ENCODE results near the gene ZNF416. TPM values are rescaled to one million over a fixed set of nuclear protein-coding genes. Genes with fewer than 3 reads are reported as not detected.
A peak's percentile ranks its signal among the peaks of the same experiment; 100 is the strongest.

Gene ZNF416
- 6.1 and 6.6 TPM in 2 replicates for total RNA-seq (2022)
- percentile 70 among the genes with signal in this experiment for Bru-seq, nascent RNA
- percentile 53 among the genes with signal in this experiment for BruChase-seq, experiment 1, labeled RNA remaining after a 6-hour chase
- percentile 58 among the genes with signal in this experiment for BruChase-seq, experiment 2, labeled RNA remaining after a 2-hour chase
- long read RNA-seq, transcript ZNF416-201 (4 exons, 2,561 nt): major isoform, 5 of 5 reads
- long read RNA-seq, partial matches to known transcripts: 0 of 5 reads
- long read RNA-seq, other reads (novel, unspliced or antisense): 0 of 5 reads

DNA sequence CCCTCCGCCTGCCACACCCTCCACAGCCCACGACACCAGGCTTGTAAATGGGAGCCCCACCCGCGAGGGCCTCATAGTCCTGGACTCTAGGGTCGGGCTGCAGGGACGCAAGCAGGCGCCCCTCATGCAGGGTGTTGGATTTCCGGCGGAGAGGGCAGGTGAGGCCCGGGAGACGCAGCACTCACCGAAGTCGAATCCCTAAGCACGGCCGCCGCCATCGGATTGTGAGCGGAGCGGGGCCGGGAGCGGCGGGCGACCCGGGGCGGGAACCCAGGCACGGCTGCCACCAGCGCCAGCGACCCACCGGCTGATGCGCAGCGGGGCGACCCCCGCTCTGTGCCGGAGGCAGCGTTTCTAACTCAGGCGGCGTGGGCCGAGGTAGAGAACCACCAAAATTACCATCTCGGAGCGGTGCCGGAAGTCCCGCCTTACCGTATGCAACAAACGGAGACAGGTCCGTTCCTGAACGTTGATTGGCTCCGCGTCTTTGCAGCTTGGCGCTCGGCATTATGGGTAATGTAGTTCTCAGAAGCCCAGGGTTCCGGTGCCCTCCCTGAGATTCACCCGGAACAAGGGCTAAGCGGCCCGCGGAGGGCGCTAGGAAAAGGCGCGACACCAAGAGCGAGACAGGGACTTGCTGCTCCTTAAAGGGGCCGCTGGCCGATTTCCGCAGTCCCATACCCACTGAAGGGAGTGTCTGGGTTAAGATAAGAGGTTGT, at the start of gene ZNF416:
Gene ZNF416 (minus strand): TSS at position 425 of the 719 bp plus-strand sequence. CDS start 207 bp downstream, at position 218.
- H3K9me3 Mint-ChIP-seq (ENCODE audit: low read depth, unreplicated experiment): peaks cover 34% of the 10 kb centered on the region

DNA sequence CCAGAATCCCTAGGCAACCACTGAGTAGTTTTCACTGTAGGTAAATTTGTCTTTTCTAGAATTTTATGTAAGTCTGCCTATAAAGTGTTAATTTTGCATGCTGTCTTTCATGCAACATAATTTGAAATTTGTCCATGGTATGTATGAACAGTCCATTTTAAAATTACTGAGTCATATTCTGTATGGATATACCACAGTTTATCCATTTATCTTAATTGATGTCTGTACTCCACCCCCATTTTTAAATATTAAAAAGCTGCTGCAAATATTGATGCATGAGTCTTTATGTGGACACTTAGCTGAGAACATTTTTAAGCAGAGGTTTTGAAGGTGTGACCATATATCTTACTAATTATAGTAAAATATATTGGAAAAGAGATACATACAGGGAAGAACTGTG, 44.4 kb upstream of the ZNF416 start:
- Mint-ChIP-seq H3K36me3 (ENCODE audit: insufficient read depth, unreplicated experiment) (peaks cover 25% of the 10 kb centered on the region), H3K27me3 (ENCODE audit: unreplicated experiment) (no peaks in the 10 kb centered on the region), H3K27ac (ENCODE audit: unreplicated experiment) (no peak overlapping the region), H3K4me3 (ENCODE audit: low read depth, unreplicated experiment) (no peak overlapping the region), H3K4me1 (ENCODE audit: low read depth, unreplicated experiment) (no peaks in the 10 kb centered on the region), H3K9me3 (ENCODE audit: low read depth, unreplicated experiment) (peaks cover 17% of the 10 kb centered on the region)
- TF ChIP-seq, protein P1, sequence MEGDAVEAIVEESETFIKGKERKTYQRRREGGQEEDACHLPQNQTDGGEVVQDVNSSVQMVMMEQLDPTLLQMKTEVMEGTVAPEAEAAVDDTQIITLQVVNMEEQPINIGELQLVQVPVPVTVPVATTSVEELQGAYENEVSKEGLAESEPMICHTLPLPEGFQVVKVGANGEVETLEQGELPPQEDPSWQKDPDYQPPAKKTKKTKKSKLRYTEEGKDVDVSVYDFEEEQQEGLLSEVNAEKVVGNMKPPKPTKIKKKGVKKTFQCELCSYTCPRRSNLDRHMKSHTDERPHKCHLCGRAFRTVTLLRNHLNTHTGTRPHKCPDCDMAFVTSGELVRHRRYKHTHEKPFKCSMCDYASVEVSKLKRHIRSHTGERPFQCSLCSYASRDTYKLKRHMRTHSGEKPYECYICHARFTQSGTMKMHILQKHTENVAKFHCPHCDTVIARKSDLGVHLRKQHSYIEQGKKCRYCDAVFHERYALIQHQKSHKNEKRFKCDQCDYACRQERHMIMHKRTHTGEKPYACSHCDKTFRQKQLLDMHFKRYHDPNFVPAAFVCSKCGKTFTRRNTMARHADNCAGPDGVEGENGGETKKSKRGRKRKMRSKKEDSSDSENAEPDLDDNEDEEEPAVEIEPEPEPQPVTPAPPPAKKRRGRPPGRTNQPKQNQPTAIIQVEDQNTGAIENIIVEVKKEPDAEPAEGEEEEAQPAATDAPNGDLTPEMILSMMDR (IDR thresholded peaks at IDR 0.05; ENCODE audit: unreplicated experiment): no peak
- CTCF ChIA-PET: no interaction called here
- no peak for DNase-seq
- intact Hi-C loops (cut with micrococcal nuclease; ENCODE audit: unreplicated experiment): no loop called here
- BruUV-seq (replicated peaks): no TSS peak

More for the DNA sequence above, at the start of gene ZNF416:
- Mint-ChIP-seq H3K27ac (ENCODE audit: unreplicated experiment) (peak within 1 kb of the TSS; percentile 55), H3K4me3 (ENCODE audit: low read depth, unreplicated experiment) (peak within 1 kb of the TSS; percentile 74), H3K36me3 (ENCODE audit: insufficient read depth, unreplicated experiment) (peaks cover 49% of the 10 kb centered on the region), H3K27me3 (ENCODE audit: unreplicated experiment) (no peaks in the 10 kb centered on the region), H3K4me1 (ENCODE audit: low read depth, unreplicated experiment) (peaks cover 12% of the 10 kb centered on the region)
- BruUV-seq (replicated peaks): TSS peak; percentile 76
- peak; percentile 96 for DNase-seq
- CTCF ChIA-PET: no interaction called here
- TF ChIP-seq, protein P1 (IDR thresholded peaks at IDR 0.05; ENCODE audit: unreplicated experiment): no peak
- intact Hi-C loops (cut with micrococcal nuclease; ENCODE audit: unreplicated experiment): no loop called here

DNA sequence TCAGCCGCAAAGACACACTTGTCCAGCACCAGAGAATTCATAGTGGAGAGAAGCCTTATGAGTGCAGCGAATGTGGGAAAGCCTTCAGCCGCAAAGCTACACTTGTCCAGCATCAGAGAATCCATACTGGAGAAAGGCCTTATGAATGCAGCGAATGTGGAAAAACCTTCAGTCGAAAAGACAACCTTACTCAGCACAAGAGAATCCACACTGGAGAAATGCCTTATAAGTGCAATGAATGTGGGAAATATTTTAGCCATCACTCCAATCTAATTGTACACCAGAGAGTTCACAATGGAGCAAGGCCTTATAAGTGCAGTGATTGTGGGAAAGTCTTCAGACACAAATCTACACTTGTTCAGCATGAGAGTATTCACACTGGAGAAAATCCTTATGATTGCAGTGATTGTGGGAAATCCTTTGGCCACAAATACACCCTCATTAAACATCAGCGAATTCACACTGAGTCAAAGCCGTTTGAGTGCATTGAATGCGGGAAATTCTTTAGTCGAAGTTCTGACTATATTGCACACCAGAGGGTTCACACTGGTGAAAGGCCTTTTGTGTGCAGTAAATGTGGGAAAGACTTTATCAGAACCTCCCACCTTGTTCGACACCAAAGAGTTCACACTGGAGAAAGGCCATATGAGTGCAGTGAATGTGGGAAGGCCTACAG, 42.1 kb upstream of the ZNF416 start:
- BruUV-seq (replicated peaks): no TSS peak
- H3K36me3 Mint-ChIP-seq (ENCODE audit: insufficient read depth, unreplicated experiment): peaks cover 34% of the 10 kb centered on the region
- no peak overlapping the region for H3K27ac Mint-ChIP-seq (ENCODE audit: unreplicated experiment)
- no peaks in the 10 kb centered on the region for H3K4me1 Mint-ChIP-seq (ENCODE audit: low read depth, unreplicated experiment)
- CTCF ChIA-PET: no interaction called here
- intact Hi-C loops (cut with micrococcal nuclease; ENCODE audit: unreplicated experiment): no loop called here
- DNase-seq: no peak
- H3K27me3 Mint-ChIP-seq (ENCODE audit: unreplicated experiment): no peaks in the 10 kb centered on the region
- TF ChIP-seq, protein P1 (IDR thresholded peaks at IDR 0.05; ENCODE audit: unreplicated experiment): no peak
- peaks cover 31% of the 10 kb centered on the region for H3K9me3 Mint-ChIP-seq (ENCODE audit: low read depth, unreplicated experiment)
- H3K4me3 Mint-ChIP-seq (ENCODE audit: low read depth, unreplicated experiment): no peak overlapping the region

DNA sequence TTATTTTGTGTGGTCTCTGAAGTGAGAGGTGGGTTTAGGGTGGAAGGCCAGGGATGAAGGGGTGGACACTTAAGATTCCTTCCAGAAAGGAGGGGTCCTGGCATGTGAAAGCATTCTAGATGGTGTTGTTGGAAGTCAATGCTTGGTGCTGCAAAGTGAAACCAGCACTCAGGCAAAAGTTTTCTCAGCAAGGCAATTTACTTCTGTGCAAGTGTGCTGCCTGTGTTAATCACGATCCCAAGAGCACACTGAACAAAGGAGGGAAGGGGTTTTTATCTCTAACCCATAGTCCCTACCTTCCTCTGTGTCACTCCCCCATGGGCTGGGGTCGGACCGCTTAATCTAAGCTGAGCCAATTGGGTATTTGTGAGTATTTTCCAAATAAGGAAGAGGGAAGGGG, 36.6 kb upstream of the ZNF416 start:
- intact Hi-C loops (cut with micrococcal nuclease; ENCODE audit: unreplicated experiment): no loop called here
- CTCF ChIA-PET: no interaction called here
- Mint-ChIP-seq H3K27me3 (ENCODE audit: unreplicated experiment) (no peaks in the 10 kb centered on the region), H3K4me1 (ENCODE audit: low read depth, unreplicated experiment) (peaks cover 9% of the 10 kb centered on the region), H3K27ac (ENCODE audit: unreplicated experiment) (peak overlapping the region; percentile 11), H3K36me3 (ENCODE audit: insufficient read depth, unreplicated experiment) (peaks cover 38% of the 10 kb centered on the region), H3K9me3 (ENCODE audit: low read depth, unreplicated experiment) (peaks cover 50% of the 10 kb centered on the region), H3K4me3 (ENCODE audit: low read depth, unreplicated experiment) (peak overlapping the region; percentile 75)
- no TSS peak for BruUV-seq (replicated peaks)
- no peak for DNase-seq
- TF ChIP-seq, protein P1 (IDR thresholded peaks at IDR 0.05; ENCODE audit: unreplicated experiment): no peak
